Heart left ventricle (tissue), 13 donors: ENCODE data around the gene SYCP3.

Experiments used
- CTCF ChIP-seq, 12 donors: fragments of 200-600 bp; sonication (generic) in 4 of 12; IDR thresholded peaks; one replicate each; pipeline versions ENCODE4 v1.5.0 to v1.8.0; 2018 to 2022; ENCODE audit warnings: antibody characterized with exemption in 12 of 12, mild to moderate bottlenecking in 5 of 12
- POLR2A ChIP-seq, 2 donors: fragments of 450-650 bp; IDR thresholded peaks; one replicate each; pipeline ENCODE4 v1.6.1; 2017; ENCODE audit warnings: antibody characterized with exemption in 2 of 2, mild to moderate bottlenecking in 2 of 2, moderate library complexity in 2 of 2
- donor health status: ischemic (EF 13 %, LVEDD 7.1; RV severe dilation, severe dysfunction).
- donor health status: DM: no; HTN: yes; CAD: no.
- donor health status: DM: no; HTN: no; CAD: no.
- donor health status: ischemic (EF 25% LVEDD 6.9; RV normal size, moderate dysfunction).
- donor health status: ischemic (EF 25% LVEDD 5.7; RV mildly dilated, moderate dysfunction).
- donor health status: ischemic (EF 35%, LVEDD 5.7; RV mildly dilated, moderate dysfunction).
- donor health status: nonischemic (EF 11% LVEDD 7.7; RV severe dilation, severe dysfunction).
- donor health status: DM: yes; HTN: yes; CAD: no.
- donor health status: PGD.
- donor health status: ischemic (EF 29% LVEDD 5.4; RV normal size, mild dysfunction).
- donor health status: nonischemic (EF 23%, LVEDD 6.1; RV moderate dilation, normal function).

GRCh38 chr12:101696251-101697196 lies 42.7 kb downstream of the SYCP3 start:
- no peak for TF ChIP-seq CTCF (IDR thresholded peaks at IDR 0.05)
- no peak for TF ChIP-seq POLR2A (IDR thresholded peaks at IDR 0.05)
